SU-DHL-6 (cell line): ENCODE results near the gene FSD2.

Experiments
- H2AFZ ChIP-seq: fragments of 200-600 bp; sonication (generic); 2 replicates; pipeline ENCODE4 v1.6.1; 2014; ENCODE audit warnings: low read depth, mild to moderate bottlenecking, moderate library complexity, mixed read lengths, antibody characterized with exemption, low read length; ENCODE audit not compliant: severe bottlenecking
- H3F3A ChIP-seq: fragments of 200-600 bp; shearing (Covaris generic); 2 replicates; pipeline ENCODE4 v1.6.0; 2016; ENCODE audit warnings: antibody characterized with exemption, mild to moderate bottlenecking; ENCODE audit not compliant: insufficient read depth
- H3K27ac ChIP-seq: fragments of 200-600 bp; sonication (generic); 2 replicates; pipeline ENCODE4 v1.5.1; 2016; ENCODE audit warnings: low read depth, mild to moderate bottlenecking, low read length, moderate library complexity, mixed read lengths
- H3K27me3 ChIP-seq: fragments of 200-600 bp; sonication (generic), shearing (Covaris generic); 2 replicates; pipeline ENCODE4 v1.6.0; 2014; ENCODE audit warnings: mild to moderate bottlenecking, low read length
- H3K36me3 ChIP-seq: fragments of 200-600 bp; sonication (generic); 2 replicates; pipeline ENCODE4 v1.6.1; 2014; ENCODE audit warnings: mild to moderate bottlenecking, low read length, mixed read lengths
- H3K4me2 ChIP-seq: fragments of 300-600, 200-600 bp; shearing (Covaris generic), sonication (generic); 2 replicates; pipeline ENCODE4 v1.6.0; 2014; ENCODE audit warnings: low read length, low read depth, mild to moderate bottlenecking; ENCODE audit not compliant: poor library complexity, severe bottlenecking
- H3K4me3 ChIP-seq: fragments of 200-600 bp; sonication (generic); 2 replicates; pipeline ENCODE4 v1.5.1; 2014; ENCODE audit warnings: antibody characterized with exemption, low read length, mild to moderate bottlenecking, mixed read lengths; ENCODE audit not compliant: insufficient read depth, poor library complexity, severe bottlenecking
- H3K79me2 ChIP-seq: fragments of 200-600 bp; sonication (generic); 2 replicates; pipeline ENCODE4 v1.6.1; 2014; ENCODE audit warnings: mild to moderate bottlenecking, low read length, moderate library complexity; ENCODE audit not compliant: insufficient read depth
- H3K9ac ChIP-seq: fragments of 200-600 bp; sonication (generic); 2 replicates; pipeline ENCODE4 v1.7.0; 2014; ENCODE audit warnings: mild to moderate bottlenecking, low read length
- H3K9me2 ChIP-seq: fragments of 200-600 bp; sonication (generic); replicated peaks from 2 replicates; pipeline ENCODE4 v1.6.1; 2014; ENCODE audit warnings: low read length; ENCODE audit not compliant: insufficient read depth
- H3K9me3 ChIP-seq: fragments of 200-600 bp; sonication (generic); 2 replicates; pipeline ENCODE4 v1.6.1; 2014; ENCODE audit warnings: low read length, mixed read lengths; ENCODE audit not compliant: insufficient read depth
- H4K20me1 ChIP-seq: fragments of 200-600 bp; sonication (generic); 2 replicates; pipeline ENCODE4 v1.6.1; 2014; ENCODE audit warnings: low read depth, mild to moderate bottlenecking, antibody characterized with exemption, low read length, moderate library complexity, mixed read lengths
- EZH2phosphoT487 ChIP-seq: fragments of 200-600 bp; sonication (generic), shearing (Covaris generic); conservative IDR thresholded peaks from 2 replicates; pipeline ENCODE4 v1.6.1; 2018; ENCODE audit warnings: mild to moderate bottlenecking, antibody characterized with exemption, low read length, moderate library complexity, mixed read lengths
- TF ChIP-seq, protein P1 (sequence below): fragments of 200-600 bp; sonication (generic); IDR thresholded peaks from one replicate; pipeline ENCODE4 v1.5.1; 2017; ENCODE audit warnings: antibody characterized with exemption, mild to moderate bottlenecking, low read length, moderate library complexity; ENCODE audit not compliant: insufficient read depth, poor library complexity, severe bottlenecking

FSD2 gene

GRCh38 chr15:82743810-82744209 is 62.1 kb downstream of the FSD2 start:
- Histone ChIP-seq H4K20me1 (no peaks in the 10 kb centered on the region), H3K36me3 (no peaks in the 10 kb centered on the region), H3K4me2 (no peak overlapping the region), H3K27me3 (no peaks in the 10 kb centered on the region), H3K79me2 (0 out of 2 replicates have a peak, but pooled peaks cover 4% of the 10 kb centered on the region), H3K9ac (no peak overlapping the region), H3K27ac (no peak overlapping the region), H3K9me2 (no peaks in the 10 kb centered on the region), H3F3A (peaks cover 9% of the 10 kb centered on the region; the same call in 1 of the 2 replicates), H3K4me3 (no peak overlapping the region), H3K9me3 (no peaks in the 10 kb centered on the region), H2AFZ (no peak overlapping the region)
- TF ChIP-seq, protein P1, sequence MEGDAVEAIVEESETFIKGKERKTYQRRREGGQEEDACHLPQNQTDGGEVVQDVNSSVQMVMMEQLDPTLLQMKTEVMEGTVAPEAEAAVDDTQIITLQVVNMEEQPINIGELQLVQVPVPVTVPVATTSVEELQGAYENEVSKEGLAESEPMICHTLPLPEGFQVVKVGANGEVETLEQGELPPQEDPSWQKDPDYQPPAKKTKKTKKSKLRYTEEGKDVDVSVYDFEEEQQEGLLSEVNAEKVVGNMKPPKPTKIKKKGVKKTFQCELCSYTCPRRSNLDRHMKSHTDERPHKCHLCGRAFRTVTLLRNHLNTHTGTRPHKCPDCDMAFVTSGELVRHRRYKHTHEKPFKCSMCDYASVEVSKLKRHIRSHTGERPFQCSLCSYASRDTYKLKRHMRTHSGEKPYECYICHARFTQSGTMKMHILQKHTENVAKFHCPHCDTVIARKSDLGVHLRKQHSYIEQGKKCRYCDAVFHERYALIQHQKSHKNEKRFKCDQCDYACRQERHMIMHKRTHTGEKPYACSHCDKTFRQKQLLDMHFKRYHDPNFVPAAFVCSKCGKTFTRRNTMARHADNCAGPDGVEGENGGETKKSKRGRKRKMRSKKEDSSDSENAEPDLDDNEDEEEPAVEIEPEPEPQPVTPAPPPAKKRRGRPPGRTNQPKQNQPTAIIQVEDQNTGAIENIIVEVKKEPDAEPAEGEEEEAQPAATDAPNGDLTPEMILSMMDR = no peak
- no peak for TF ChIP-seq EZH2phosphoT487

GRCh38 chr15:82742134-82742533 is 63.7 kb downstream of the FSD2 start:
- Histone ChIP-seq H3K27me3 (no peaks in the 10 kb centered on the region), H3K9ac (no peak overlapping the region), H4K20me1 (no peaks in the 10 kb centered on the region), H3K79me2 (0 out of 2 replicates have a peak, but pooled peaks cover 4% of the 10 kb centered on the region), H3K36me3 (no peaks in the 10 kb centered on the region), H3K9me2 (no peaks in the 10 kb centered on the region), H3K9me3 (no peaks in the 10 kb centered on the region), H2AFZ (no peak overlapping the region), H3K4me2 (no peak overlapping the region), H3F3A (no peaks in the 10 kb centered on the region), H3K27ac (no peak overlapping the region), H3K4me3 (no peak overlapping the region)
- TF ChIP-seq EZH2phosphoT487 = no peak
- TF ChIP-seq, protein P1 = no peak

- no peaks in the 10 kb centered on the region for H4K20me1 ChIP-seq
- H3K9ac ChIP-seq = no peak overlapping the region
- H3K4me3 ChIP-seq = no peak overlapping the region
- H3F3A ChIP-seq = no peaks in the 10 kb centered on the region
- TF ChIP-seq, protein P1 = no peak
- TF ChIP-seq EZH2phosphoT487 = no peak
- H3K4me2 ChIP-seq = no peak overlapping the region
- no peaks in the 10 kb centered on the region for H3K9me3 ChIP-seq
- H3K79me2 ChIP-seq = 0 out of 2 replicates have a peak, but pooled peaks cover 4% of the 10 kb centered on the region
- H3K27ac ChIP-seq = no peak overlapping the region
- H2AFZ ChIP-seq = no peak overlapping the region
- H3K36me3 ChIP-seq = no peaks in the 10 kb centered on the region
- H3K9me2 ChIP-seq = no peaks in the 10 kb centered on the region
- H3K27me3 ChIP-seq = no peaks in the 10 kb centered on the region
Measured at GRCh38 chr15:82739086-82739485, 66.8 kb downstream of the FSD2 start.
